Esophagus (tissue), 2 donors: ENCODE data around the gene NFIA. TPM values are rescaled to one million over a fixed set of nuclear protein-coding genes. Genes with fewer than 3 reads are reported as not detected.

Experiments
- H3K27ac ChIP-seq, 2 donors: one replicate each; pipeline ENCODE4 v1.5.1; 2013; ENCODE audit warnings: low read depth in 2 of 2, mild to moderate bottlenecking in 2 of 2, inconsistent platforms in 1 of 2, low read length in 1 of 2, moderate library complexity in 1 of 2
- H3K27me3 ChIP-seq, 2 donors: one replicate each; pipeline ENCODE4 v1.6.1; 2013; ENCODE audit warnings: low read length in 2 of 2, control low read depth in 1 of 2, mild to moderate bottlenecking in 1 of 2; ENCODE audit not compliant: insufficient read depth in 2 of 2, control insufficient read depth in 1 of 2
- H3K36me3 ChIP-seq, 2 donors: one replicate each; pipeline ENCODE4 v1.6.1; 2013; ENCODE audit warnings: low read length in 1 of 2; ENCODE audit not compliant: control insufficient read depth in 2 of 2, insufficient read depth in 2 of 2
- H3K4me1 ChIP-seq, 2 donors: one replicate each; pipeline ENCODE4 v1.6.1; 2013; ENCODE audit warnings: low read length in 1 of 2; ENCODE audit not compliant: control insufficient read depth in 2 of 2, insufficient read depth in 2 of 2
- H3K4me3 ChIP-seq, 2 donors: one replicate each; pipeline ENCODE4 v1.5.1; 2013; ENCODE audit warnings: low read length in 2 of 2, mild to moderate bottlenecking in 2 of 2, low read depth in 1 of 2, moderate library complexity in 1 of 2
- H3K9me3 ChIP-seq, 2 donors: one replicate each; pipeline ENCODE4 v1.6.1; 2013; ENCODE audit warnings: mild to moderate bottlenecking in 2 of 2, low read depth in 1 of 2, low read length in 1 of 2, moderate library complexity in 1 of 2; ENCODE audit not compliant: control insufficient read depth in 2 of 2, insufficient read depth in 1 of 2
- WGBS, 2 donors: extraction: QIAGEN DNeasy Blood & Tissue Kit; methylation state at CpG; one replicate each; pipeline ENCODE4 v1.1.7; 2013; 5-methylcytosine and 5-hydroxymethylcytosine counted together
- polyA plus RNA-seq, 2 donors: library from polyadenylated mRNA; stranded (reverse); fragments of 200-250 nt; gene quantifications; one replicate each; pipeline ENCODE4 v1.2.3, GENCODE V29; 2013
- donor health status: healthy with polysubstance abuse.
- donor health status: Bipolar disorder and iron deficiency.

The NFIA gene
- polyA plus RNA-seq, 2 donors = 9.0 to 11.0 TPM

- peaks cover 0 to 2% of the 10 kb centered on the region in 2 donors for H3K36me3 ChIP-seq
- H3K27ac ChIP-seq = no peak overlapping the region
- H3K4me3 ChIP-seq = no peak overlapping the region
- no peaks in the 10 kb centered on the region for H3K27me3 ChIP-seq
- WGBS, 2 donors = 81 to 84% methylated on average over 7 of the region's 7 CpGs
- H3K4me1 ChIP-seq = peaks cover 2 to 6% of the 10 kb centered on the region in 2 donors
- no peaks in the 10 kb centered on the region for H3K9me3 ChIP-seq
These were observed 350.4 kb downstream of the NFIA start for GRCh38 chr1:61432616-61433388.

GRCh38 chr1:61433646-61434045, 351.3 kb downstream of the NFIA start:
- peaks cover 0 to 2% of the 10 kb centered on the region in 2 donors for H3K36me3 ChIP-seq
- WGBS, 2 donors = 69 to 86% methylated on average over 2 of the region's 2 CpGs
- H3K4me3 ChIP-seq = no peak overlapping the region
- H3K27me3 ChIP-seq = no peaks in the 10 kb centered on the region
- H3K9me3 ChIP-seq = no peaks in the 10 kb centered on the region
- no peak overlapping the region for H3K27ac ChIP-seq
- H3K4me1 ChIP-seq = peaks cover 2 to 6% of the 10 kb centered on the region in 2 donors

- WGBS, 2 donors = 58 to 65% methylated on average over 5 of the region's 5 CpGs
- peaks cover 0 to 2% of the 10 kb centered on the region in 2 donors for H3K36me3 ChIP-seq
- H3K4me3 ChIP-seq = no peak overlapping the region
- no peaks in the 10 kb centered on the region for H3K27me3 ChIP-seq
- H3K4me1 ChIP-seq = peaks cover 2 to 6% of the 10 kb centered on the region in 2 donors
- H3K9me3 ChIP-seq = no peaks in the 10 kb centered on the region
- H3K27ac ChIP-seq = no peak overlapping the region
These were observed 351.9 kb downstream of the NFIA start for GRCh38 chr1:61434276-61434675.

- no peak overlapping the region for H3K4me3 ChIP-seq
- no peaks in the 10 kb centered on the region for H3K27me3 ChIP-seq
- WGBS, 2 donors = 78 to 79% methylated on average over 5 of the region's 5 CpGs
- H3K27ac ChIP-seq = no peak overlapping the region
- no peaks in the 10 kb centered on the region for H3K9me3 ChIP-seq
- H3K4me1 ChIP-seq = peaks cover 2 to 6% of the 10 kb centered on the region in 2 donors
- peaks cover 0 to 2% of the 10 kb centered on the region in 2 donors for H3K36me3 ChIP-seq
These were observed 352.9 kb downstream of the NFIA start for GRCh38 chr1:61435226-61435625.

DNA sequence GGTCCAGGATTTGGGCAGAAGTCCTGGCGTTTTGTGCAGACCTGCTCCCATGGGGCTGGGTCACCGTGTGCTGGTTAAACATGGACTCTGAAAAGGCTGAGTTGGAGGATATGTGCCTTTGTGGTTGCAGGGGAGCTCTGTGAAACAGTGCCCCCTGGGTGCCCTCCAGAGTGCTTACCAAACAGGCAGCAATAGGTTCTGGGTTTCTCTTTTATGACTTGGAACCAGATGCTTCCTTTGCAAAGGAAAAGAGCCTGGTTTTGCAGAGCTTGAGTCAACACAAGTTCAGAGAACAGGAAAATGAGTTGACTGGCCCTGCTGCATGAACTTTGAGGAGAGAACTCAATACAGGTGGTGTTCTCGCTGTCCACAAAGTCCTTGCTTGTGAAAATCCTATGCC, 353.7 kb downstream of the NFIA start:
- Histone ChIP-seq H3K9me3 (no peaks in the 10 kb centered on the region), H3K27me3 (no peaks in the 10 kb centered on the region), H3K27ac (no peak overlapping the region), H3K4me3 (no peak overlapping the region), H3K4me1 (peaks cover 2 to 6% of the 10 kb centered on the region in 2 donors), H3K36me3 (peaks cover 0 to 2% of the 10 kb centered on the region in 2 donors)
- WGBS, 2 donors = 69 to 72% methylated on average over 3 of the region's 3 CpGs

DNA sequence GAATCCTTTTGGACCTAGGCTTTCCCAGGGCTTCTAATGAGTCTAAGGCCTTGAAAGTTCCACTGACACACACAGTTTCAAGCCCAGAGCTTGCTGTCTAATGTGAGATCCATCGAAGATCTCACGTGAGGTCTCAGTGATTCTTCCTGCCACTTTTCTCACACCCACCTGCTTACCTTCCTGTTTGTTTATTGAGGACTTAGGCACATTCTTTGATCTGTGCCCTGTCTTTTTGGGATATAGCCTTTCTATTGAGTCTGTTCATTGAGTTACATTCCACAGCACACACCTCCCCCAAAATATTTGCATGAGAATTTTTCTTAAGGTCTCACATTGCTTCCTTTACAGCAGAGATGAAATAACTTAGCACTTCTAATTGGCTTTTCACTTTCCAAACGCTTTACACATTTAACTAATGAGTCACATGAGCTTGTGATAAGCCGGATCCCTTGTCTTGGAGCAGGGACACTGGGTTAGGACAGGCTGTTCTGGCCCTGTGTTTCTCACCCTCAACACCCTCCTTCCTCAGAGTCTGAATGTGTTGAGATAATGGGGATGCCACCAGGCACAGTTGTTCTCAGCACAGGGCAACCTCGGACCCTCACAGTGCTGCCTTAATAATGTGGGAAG, 354.2 kb downstream of the NFIA start:
- Histone ChIP-seq H3K4me3 (no peak overlapping the region), H3K36me3 (peaks cover 0 to 2% of the 10 kb centered on the region in 2 donors), H3K27me3 (no peaks in the 10 kb centered on the region), H3K9me3 (no peaks in the 10 kb centered on the region), H3K27ac (peak overlapping the region in 1 of 2 donors; percentile 34), H3K4me1 (peaks cover 0 to 6% of the 10 kb centered on the region in 2 donors)
- 57 to 60% methylated on average over 5 of the region's 5 CpGs for WGBS, 2 donors

DNA sequence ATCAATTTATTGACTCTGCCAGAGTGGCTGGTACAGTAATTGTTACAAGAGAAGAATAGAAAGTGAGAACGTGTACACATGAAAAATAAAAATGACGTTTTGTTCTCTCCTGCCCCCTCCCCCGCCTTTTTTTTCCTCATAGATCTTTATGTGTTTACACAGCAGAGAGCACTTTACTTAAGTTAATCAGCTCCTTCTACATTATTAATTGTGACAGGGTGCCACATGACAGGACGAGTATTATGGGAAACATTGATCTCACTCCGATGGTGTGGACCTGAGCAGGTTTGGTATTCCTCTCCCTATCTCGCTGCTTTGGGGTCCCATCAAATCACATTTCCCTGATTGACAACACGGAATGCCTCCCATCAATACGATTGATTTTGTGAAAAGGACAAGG, 356.9 kb downstream of the NFIA start:
- Histone ChIP-seq H3K4me3 (no peak overlapping the region), H3K27me3 (no peaks in the 10 kb centered on the region), H3K36me3 (peaks cover 0 to 2% of the 10 kb centered on the region in 2 donors), H3K27ac (peak overlapping the region in 1 of 2 donors; percentile 3), H3K4me1 (peaks cover 4 to 6% of the 10 kb centered on the region in 2 donors), H3K9me3 (no peaks in the 10 kb centered on the region)
- WGBS, 2 donors = 65 to 79% methylated on average over 8 of the region's 8 CpGs

DNA sequence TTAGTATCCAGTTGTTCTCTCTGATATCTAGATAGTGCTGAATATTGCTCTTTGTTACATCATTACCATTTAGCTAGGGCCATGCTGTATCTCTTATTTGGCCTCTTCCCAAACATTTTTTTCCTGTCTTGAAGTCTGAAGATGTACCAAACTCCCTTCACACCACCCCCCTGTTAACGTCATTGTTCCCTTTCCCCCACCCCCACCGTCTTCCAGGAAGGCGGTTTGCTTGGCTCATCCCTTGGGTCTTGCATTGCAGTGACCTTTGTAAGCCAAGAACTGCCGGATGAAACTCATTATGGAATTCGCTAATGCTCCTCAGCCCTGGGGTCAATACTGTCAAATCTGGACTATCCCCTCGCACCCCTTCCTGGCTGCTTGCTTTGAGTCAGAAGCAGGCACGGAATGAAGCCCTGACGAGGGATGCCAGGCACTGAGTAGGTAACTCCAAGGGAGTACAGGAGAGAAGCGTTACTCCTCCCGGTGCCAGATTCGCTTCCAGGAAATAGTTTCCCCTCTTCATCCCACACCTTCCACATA, 359.4 kb downstream of the NFIA start:
- 75 to 80% methylated on average over 11 of the region's 11 CpGs for WGBS, 2 donors
- Histone ChIP-seq H3K27me3 (no peaks in the 10 kb centered on the region), H3K36me3 (peaks cover 0 to 2% of the 10 kb centered on the region in 2 donors), H3K27ac (no peak overlapping the region), H3K4me1 (peaks cover 2 to 11% of the 10 kb centered on the region in 2 donors), H3K9me3 (no peaks in the 10 kb centered on the region), H3K4me3 (no peak overlapping the region)

DNA sequence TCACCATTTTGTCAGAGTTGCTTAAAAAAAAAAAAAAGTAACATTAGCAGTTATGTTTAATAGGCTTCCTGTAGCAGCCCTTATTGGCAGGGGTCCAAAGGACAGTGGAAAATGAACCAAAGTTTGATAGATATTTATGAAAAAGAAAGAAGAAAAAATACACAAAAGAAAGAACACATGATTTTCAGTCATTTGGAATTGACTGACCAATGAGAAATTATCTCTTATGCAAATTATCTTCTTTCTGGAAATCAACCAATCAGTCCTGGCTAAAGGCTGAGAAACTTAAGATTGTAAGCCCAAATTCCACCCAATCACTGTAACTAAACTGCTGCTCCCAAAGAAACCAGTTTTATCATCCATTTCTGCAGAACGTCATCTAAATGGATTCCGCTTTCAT, 360.2 kb downstream of the NFIA start:
- 93% methylated on average over 2 of the region's 2 CpGs for WGBS, 2 donors

More for the DNA sequence above, 360.2 kb downstream of the NFIA start:
- Histone ChIP-seq H3K4me1 (peaks cover 0 to 11% of the 10 kb centered on the region in 2 donors), H3K9me3 (no peaks in the 10 kb centered on the region), H3K36me3 (no peaks in the 10 kb centered on the region), H3K27ac (no peak overlapping the region), H3K27me3 (no peaks in the 10 kb centered on the region), H3K4me3 (no peak overlapping the region)
